ENCODE measurements around the gene OSBPL8. TPM values are rescaled to one million over a fixed set of nuclear protein-coding genes. Genes with fewer than 3 reads are reported as not detected.

The OSBPL8 gene
- total and polyA plus RNA-seq, 10 of the 15 experiments (the other 5 are each of a cell fraction or from before 2014, with no cell fraction given), result 10.4 to 58.0 (median 32.0) TPM

DNA sequence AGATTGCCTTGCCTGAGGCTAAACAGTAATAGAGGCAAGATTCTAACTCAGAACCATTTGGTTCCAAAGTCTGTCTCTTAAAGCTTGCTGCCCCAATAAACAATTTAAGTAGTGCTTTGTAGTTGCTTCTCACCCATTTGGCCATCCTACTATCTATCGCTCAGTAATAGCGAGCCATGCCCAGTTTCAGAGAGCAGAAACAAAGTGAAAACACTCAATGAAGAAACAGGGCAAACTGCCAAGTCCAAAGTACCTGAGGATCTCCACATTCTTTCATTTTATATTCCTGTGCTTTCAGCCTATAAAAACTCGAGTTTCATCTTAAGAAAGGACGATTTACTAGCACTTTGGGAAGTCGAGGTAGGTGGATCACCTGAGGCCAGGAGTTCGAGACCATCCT lies 108.0 kb downstream of the OSBPL8 start:
- Histone ChIP-seq H4K20me1 (ENCODE audit: control insufficient read depth, insufficient read depth) (no peaks in the 10 kb centered on the region), H3K27me3 (replicated peaks in 1 of 2; ENCODE audit: control insufficient read depth in 2 of 2, insufficient read depth in 2 of 2, low read length in 1 of 2) (no peaks in the 10 kb centered on the region), H3K36me3 (ENCODE audit: control insufficient read depth in 2 of 2, insufficient read depth in 2 of 2, low read length in 1 of 2) (no peaks in the 10 kb centered on the region; a peak in 1 of 4 replicates), H2AFZ (ENCODE audit: control insufficient read depth, low read depth, low read length) (no peak overlapping the region), H3K4me2 (ENCODE audit: control insufficient read depth, insufficient read depth) (no peak overlapping the region), H3K27ac (ENCODE audit: control insufficient read depth, insufficient read depth) (no peak overlapping the region), H3K9ac (ENCODE audit: control insufficient read depth, insufficient read depth, low read length) (no peak overlapping the region), H3K79me2 (ENCODE audit: control insufficient read depth, insufficient read depth, low read length) (no peaks in the 10 kb centered on the region), H3K4me1 (ENCODE audit: control insufficient read depth, insufficient read depth, low read length) (no peaks in the 10 kb centered on the region), H3K4me3 (no peak overlapping the region), H3K9me3 (replicated peaks; ENCODE audit: control insufficient read depth, insufficient read depth, low read length) (no peaks in the 10 kb centered on the region)
- FAIRE-seq, result no peak
- ATAC-seq, result no peak
- in situ Hi-C loops (cut with MboI) (no loop called here), intact Hi-C loops (cut with micrococcal nuclease; ENCODE audit: unreplicated experiment) (loop anchor here (10.0 kb wide), 1 partner anchor 1117 kb away; the partner anchor contains the start of genes CAPS2 and GLIPR1L1)
- no TSS peak for BruUV-seq (replicated peaks)
- ChIA-PET SMC1A (ENCODE audit: uncharacterized antibody, unreplicated experiment) (no interaction called here), POLR2A (no interaction called here), CTCF (no interaction called here), RAD21 (ENCODE audit: unreplicated experiment) (no interaction called here)
- TF ChIP-seq RBBP5 (conservative IDR thresholded peaks at IDR 0.05), result no peak
- no peak for TF ChIP-seq ZNF384 (IDR thresholded peaks at IDR 0.05; ENCODE audit: borderline replicate concordance, low read depth, low read length)
- TF ChIP-seq GABPA (IDR thresholded peaks at IDR 0.05; ENCODE audit: low read depth), result no peak
- TF ChIP-seq NBN (IDR thresholded peaks at IDR 0.05), result no peak
- TF ChIP-seq, protein P1, sequence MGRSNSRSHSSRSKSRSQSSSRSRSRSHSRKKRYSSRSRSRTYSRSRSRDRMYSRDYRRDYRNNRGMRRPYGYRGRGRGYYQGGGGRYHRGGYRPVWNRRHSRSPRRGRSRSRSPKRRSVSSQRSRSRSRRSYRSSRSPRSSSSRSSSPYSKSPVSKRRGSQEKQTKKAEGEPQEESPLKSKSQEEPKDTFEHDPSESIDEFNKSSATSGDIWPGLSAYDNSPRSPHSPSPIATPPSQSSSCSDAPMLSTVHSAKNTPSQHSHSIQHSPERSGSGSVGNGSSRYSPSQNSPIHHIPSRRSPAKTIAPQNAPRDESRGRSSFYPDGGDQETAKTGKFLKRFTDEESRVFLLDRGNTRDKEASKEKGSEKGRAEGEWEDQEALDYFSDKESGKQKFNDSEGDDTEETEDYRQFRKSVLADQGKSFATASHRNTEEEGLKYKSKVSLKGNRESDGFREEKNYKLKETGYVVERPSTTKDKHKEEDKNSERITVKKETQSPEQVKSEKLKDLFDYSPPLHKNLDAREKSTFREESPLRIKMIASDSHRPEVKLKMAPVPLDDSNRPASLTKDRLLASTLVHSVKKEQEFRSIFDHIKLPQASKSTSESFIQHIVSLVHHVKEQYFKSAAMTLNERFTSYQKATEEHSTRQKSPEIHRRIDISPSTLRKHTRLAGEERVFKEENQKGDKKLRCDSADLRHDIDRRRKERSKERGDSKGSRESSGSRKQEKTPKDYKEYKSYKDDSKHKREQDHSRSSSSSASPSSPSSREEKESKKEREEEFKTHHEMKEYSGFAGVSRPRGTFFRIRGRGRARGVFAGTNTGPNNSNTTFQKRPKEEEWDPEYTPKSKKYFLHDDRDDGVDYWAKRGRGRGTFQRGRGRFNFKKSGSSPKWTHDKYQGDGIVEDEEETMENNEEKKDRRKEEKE (IDR thresholded peaks at IDR 0.05), result no peak
- TF ChIP-seq RCOR1 (conservative IDR thresholded peaks at IDR 0.05; ENCODE audit: low read depth, low read length), result no peak
- no peak for TF ChIP-seq RFX5 (IDR thresholded peaks at IDR 0.05; ENCODE audit: low read depth, low read length)
- no peak for TF ChIP-seq YY1 (IDR thresholded peaks at IDR 0.05; ENCODE audit: low read depth, low read length)
- TF ChIP-seq ZNF217 (IDR thresholded peaks at IDR 0.05), result no peak
- 93% methylated on average over 6 of the region's 6 CpGs for WGBS (ENCODE audit: insufficient coverage, insufficient replicate concordance, low lambda C conversion rate, missing lambda C conversion rate)
- no peak for DNase-seq (ENCODE audit: low read depth, low spot score)

Measured in GM12878 (cell line).